Measurements from ENCODE around the gene KIRREL2.
A peak's percentile ranks its signal among the peaks of the same experiment; 100 is the strongest.
"Not testable (repeated sequence)": the region's sequence is repeated elsewhere in the genome, so short reads cannot be mapped to it uniquely, and the experiment has no call there.

The KIRREL2 gene

DNA sequence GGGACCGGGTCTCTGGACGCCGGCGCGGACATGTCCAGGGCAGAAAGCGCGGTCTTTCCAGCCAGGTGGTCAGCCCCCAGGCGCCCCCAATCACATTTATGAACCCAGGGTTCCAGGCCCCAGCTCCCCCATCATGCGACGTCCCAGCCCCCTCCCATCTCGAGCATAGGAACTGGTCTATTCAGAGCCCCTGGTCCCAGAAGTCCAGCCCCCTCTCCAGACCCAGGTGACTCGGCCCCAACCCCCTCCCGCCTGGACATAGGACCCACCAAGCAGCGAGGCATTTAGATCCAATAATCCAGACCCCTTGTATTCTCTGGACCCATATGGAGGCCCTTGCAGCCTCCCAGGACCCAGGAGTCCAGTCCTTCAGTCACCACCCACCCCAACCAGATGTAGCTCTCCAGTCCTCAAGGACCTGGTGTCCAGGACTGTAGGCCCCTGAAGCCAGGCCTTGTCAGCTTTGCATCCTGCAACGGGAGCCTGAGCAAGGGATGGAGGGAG lies 12.2 kb downstream of the KIRREL2 start:
- no peak for DNase-seq (ENCODE audit: low read depth in 1 of 2, low spot score in 1 of 2)

DNA sequence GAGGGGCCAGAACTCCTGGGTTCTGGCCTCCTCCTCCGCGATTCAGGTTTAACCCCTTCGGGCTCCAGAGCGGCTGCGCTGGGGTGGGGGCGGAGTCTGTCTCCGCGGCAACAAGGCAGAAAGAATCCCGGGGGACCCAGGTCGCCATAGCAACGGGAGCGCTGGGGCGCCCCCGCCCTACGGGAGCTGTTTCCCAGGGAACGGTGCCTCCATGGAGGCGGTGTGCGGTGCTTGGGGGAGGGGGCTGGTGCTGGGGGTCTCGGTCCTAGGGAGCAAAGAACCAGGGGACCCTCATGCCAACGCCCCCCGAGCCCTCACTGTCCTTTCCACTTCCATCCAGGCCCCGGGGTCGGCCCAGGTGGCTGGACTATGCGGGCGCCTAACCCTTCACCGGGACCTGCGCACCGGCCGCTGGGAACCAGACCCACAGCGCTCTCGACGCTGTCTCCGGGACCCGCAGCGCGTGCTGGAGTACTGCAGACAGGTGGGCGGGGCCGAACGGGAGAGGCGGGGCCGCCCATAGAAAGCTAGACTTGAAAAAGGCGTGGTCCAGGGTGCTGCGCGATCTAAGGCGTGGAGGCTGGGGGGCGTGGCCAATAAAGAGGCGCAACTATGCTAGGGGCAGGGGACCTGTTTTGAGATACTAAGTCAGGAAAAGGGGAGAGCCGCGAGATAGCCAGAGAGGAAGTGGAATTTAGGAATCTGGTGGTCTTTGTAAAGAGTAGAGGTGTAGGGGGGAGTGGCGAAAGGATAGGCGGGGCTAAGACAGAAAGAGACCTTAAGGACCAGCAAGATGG lies 12.8 kb downstream of the KIRREL2 start:
- peak; percentile 51 to 67 for DNase-seq (ENCODE audit: low read depth in 1 of 2, low spot score in 1 of 2)

DNA sequence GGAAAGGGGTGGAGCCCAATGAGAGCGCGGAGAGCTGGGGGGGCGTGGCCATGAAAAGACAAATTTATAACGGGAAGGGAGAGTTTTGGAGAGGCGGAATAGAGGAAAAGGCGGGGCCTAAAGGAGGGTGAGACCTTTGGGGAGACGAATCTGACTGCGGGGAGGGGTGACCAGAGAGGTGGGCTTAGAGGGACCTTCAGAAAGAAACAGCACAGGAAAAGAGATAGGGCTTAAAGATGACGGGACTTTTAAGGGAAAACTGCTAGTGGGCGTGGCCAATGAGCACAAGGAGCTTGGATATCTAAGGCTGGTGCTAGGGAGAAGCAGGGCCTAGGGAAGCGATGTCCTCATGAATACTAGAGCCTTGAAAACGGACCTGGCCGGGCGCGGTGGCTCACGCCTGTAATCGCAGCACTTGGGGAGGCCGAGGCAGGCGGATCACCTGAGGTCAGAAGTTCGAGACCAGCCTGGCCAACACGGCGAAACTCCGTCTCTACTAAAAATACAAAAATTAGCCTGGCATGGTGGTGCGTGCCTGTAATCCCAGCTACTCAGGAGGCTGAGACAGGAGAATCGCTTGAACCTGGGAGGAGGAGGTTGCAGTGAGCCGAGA lies 13.5 kb downstream of the KIRREL2 start:
- not testable (repeated sequence) for DNase-seq (ENCODE audit: low read depth in 1 of 2, low spot score in 1 of 2)

DNA sequence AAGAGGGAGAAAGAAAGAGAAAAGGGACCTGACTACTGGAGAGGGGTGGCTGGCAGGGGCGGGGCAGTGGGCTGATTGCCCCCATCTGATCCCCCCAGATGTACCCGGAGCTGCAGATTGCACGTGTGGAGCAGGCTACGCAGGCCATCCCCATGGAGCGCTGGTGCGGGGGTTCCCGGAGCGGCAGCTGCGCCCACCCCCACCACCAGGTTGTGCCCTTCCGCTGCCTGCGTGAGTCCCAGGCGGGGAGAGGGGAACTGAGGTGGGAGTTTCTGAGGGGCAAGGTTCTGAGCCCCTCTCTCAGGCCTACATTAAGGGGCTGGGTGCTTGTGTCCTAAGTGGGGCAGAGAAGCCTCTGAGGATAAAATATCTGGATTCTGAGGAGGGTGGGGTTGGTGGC lies 14.1 kb downstream of the KIRREL2 start:
- no peak for DNase-seq (ENCODE audit: low read depth in 1 of 2, low spot score in 1 of 2)

DNA sequence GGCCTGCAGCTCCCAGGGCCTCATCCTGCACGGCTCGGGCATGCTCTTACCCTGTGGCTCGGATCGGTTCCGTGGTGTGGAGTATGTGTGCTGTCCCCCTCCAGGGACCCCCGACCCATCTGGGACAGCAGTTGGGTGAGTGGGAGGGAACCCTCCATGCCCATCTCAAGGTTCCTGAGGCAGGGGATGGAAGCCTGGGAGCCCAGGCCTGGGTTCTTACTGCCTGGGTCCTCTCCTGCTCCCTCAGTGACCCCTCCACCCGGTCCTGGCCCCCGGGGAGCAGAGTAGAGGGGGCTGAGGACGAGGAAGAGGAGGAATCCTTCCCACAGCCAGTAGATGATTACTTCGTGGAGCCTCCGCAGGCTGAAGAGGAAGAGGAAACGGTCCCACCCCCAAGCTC lies 14.9 kb downstream of the KIRREL2 start:
- no peak for DNase-seq (ENCODE audit: low read depth in 1 of 2, low spot score in 1 of 2)

DNA sequence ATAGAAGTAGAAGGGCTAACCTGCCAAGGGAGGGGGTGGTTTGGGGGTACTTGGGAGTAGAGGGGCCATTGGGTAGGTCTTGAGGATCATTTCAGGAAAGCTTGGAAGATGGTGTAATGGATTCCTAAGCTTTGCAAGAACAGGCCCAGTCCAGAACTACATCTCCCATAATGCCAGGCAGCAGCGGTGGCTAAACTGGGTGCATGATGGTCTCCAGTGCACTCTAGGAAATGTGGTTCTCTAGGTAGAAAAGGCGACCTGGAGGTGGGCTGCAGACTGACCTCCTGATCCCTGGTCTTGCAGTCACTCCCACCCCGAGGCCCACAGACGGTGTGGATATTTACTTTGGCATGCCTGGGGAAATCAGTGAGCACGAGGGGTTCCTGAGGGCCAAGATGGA lies 15.5 kb downstream of the KIRREL2 start:
- DNase-seq (ENCODE audit: low read depth in 1 of 2, low spot score in 1 of 2): no peak

DNA sequence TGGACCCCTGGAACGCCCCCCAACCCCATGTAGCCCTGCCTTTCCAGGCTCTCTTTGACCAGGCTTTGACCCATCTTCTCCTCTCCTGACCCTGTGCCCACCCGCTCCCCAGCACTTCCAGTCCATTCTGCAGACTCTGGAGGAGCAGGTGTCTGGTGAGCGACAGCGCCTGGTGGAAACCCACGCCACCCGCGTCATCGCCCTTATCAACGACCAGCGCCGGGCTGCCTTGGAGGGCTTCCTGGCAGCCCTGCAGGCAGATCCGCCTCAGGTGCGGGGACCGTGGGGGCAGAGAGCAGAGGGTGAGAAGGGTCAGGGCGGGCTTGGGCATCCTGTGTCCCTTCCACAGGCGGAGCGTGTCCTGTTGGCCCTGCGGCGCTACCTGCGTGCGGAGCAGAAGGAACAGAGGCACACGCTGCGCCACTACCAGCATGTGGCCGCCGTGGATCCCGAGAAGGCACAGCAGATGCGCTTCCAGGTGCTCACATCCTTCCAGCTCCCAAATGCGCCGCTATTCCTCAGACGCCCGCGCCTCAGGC lies 17.8 kb downstream of the KIRREL2 start:
- DNase-seq (ENCODE audit: low read depth in 1 of 2, low spot score in 1 of 2): no peak

DNA sequence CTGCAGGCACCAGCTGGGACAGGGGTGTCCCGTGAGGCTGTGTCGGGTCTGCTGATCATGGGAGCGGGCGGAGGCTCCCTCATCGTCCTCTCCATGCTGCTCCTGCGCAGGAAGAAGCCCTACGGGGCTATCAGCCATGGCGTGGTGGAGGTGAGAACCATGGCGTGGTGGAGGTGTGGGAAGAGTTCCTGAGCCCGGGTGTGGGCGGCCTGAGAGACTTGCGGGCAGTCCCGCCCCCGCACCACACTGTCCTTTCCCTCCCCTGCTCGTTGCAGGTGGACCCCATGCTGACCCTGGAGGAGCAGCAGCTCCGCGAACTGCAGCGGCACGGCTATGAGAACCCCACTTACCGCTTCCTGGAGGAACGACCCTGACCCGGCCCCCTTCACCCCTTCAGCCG lies 22.4 kb downstream of the KIRREL2 start:
- DNase-seq (ENCODE audit: low read depth in 1 of 2, low spot score in 1 of 2): no peak

DNA sequence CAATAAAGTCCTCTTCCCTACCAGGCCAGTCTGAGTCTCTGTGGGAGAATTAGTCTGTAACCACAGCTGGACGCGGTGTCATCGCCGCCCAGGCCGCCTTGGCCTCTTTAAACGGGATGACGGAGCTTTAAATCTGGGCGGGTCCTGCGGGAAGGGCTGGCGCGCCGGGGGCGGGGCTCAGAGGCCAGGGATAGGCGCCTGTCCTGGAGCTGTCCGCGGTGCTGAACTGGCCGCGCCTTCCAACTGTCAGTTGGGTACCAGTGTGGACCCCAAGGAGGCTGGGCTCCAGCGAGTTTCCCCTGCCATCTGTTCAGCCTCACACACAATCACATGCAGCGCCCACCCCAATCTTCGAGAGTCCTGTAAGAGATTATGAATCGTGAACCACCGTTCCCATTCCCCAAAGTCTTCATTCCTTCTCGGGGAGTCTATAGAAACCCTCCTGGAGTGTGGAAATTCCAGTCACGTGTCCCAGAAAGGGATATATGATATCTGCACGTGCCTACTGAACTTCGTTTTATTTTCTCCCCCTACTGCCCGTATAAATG lies 23.1 kb downstream of the KIRREL2 start:
- peak; percentile 56 to 60 for DNase-seq (ENCODE audit: low read depth in 1 of 2, low spot score in 1 of 2)

DNA sequence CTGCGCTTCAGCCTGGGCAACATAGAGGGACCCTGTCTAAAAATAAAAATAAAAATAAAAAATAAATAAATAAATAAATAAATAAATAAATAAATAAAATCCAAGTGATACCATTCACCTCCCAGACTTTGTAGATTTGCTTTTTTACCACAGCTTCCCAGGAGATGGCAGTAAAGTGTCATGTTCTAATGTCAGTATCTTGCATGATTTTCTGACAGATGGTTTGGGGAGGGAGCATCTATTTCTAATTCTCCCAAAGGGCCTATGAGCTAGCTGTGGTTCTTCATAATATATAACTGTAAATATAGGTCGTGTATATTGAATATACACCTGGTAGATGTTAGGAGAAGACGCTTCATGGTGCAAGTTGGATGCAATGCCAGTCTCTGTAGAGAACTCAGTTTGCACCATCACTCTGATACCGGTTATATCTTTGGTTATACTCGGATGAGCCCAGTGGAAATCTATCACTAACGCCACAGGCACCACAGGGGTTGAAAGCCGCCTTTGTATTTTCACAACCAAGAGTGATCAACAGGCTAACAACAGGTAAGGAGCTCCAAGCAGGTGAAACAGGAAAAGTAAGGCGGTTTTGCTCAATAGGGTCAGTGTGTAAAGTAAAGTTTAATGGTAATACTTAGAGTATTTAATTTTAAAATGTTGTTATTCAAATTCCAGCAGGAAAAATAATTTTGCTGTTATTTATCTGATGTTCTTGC lies 25.6 kb downstream of the KIRREL2 start:
- peak in 1 of 2 donors; percentile 40 for DNase-seq (ENCODE audit: low read depth in 1 of 2, low spot score in 1 of 2)

DNA sequence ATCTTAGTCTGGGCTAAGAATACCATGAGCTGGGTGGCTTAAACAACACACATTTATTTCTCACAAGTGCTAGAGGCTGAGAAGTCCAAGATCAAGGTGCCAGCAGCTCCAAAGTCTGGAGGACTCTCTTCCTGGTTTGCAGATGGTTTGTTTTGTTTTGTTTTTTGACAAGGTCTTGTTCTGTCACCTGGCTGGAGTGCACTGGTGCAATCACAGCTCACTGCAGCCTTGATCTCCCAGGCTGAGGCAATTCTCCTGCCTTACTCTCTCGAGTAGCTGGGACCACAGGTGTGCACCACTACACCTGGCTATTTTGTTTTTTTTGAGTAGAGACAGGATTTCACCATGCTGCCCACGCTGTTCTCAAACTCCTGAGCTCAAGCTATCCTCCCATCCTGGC lies 27.2 kb downstream of the KIRREL2 start:
- DNase-seq (ENCODE audit: low read depth in 1 of 2, low spot score in 1 of 2): no peak

DNA sequence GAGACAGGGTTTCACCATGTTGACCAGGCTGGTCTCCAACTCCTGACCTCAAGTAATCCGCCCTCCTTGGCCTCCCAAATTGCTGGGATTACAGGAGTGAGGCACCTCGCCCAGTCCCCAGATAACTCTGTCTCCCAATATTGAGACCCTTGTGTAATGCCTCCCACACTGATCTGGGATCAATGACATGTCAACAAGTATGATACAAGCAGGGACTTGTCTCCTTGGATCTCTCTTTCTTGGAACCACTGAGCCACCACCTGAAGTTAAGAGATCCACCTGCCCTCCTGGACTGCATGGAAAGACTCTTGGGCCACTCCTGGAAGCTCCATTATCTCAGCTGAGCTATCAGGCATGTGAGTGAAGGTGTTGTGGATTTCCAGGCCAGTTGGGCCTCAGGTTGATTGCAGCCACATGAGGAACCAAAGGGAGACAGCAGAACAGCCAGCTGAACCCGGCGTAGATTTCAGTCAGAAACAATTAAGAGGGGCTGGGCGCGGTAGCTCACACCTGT lies 28.6 kb downstream of the KIRREL2 start:
- DNase-seq (ENCODE audit: low read depth in 1 of 2, low spot score in 1 of 2): no peak

DNA sequence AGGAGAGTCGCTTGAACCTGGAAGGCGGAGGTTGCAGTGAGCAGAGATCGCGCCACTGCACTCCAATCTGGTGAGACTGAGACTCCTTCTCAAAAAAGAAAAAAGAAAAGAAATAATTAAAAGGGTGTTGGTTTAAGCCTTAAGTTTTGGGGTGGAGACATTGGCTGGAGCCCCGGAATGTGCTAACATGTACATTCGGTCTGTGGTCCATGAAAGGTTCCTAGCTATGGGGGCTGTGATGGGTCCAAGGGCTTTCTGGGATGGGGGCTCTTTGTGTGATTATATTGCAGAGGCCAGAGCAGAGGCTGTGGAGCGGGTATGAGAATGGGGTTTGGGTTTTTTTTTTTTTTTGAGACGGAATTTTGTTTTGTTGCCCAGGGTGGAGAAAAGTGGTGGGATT lies 29.2 kb downstream of the KIRREL2 start:
- DNase-seq (ENCODE audit: low read depth in 1 of 2, low spot score in 1 of 2): no peak

DNA sequence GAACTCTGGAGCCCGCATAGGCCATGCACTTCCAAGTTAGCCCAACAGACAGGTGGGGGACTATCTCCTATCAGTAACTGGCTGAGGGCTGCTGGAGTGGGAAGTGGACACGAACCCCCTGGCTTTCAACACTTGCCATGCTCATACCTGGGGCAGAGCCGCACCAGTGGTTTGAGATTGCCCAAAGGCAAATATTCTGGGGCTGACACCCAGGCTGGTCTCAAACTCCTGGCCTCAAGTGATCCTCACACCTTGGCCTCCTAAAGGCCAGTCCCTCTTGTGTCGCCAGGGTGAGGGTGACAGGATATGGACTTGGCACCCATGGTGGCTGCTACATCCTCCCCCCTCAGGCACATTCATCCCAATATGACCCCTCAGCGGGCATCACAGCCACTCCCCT lies 30.5 kb downstream of the KIRREL2 start:
- DNase-seq (ENCODE audit: low read depth in 1 of 2, low spot score in 1 of 2): no peak

DNA sequence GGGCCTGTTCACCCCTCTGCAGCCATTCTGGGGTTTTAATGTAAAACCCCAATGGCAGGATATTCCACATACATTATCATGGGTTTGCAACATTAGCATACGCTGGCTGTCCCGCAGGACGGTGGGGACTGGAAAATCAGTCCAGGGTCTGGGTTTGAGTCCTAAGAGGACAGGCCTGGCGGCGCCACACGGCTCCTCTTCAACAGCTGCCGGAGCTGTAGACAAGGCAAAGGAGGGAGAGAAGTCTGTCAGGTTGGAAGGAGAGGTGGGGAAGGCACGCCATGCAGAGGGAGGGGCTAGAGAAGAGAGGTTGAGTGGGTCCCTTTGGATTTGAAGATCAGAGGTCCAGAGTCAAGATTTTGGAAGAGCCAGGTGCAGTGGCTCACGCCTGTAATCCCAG lies 31.7 kb downstream of the KIRREL2 start:
- no peak for DNase-seq (ENCODE audit: low read depth in 1 of 2, low spot score in 1 of 2)

DNA sequence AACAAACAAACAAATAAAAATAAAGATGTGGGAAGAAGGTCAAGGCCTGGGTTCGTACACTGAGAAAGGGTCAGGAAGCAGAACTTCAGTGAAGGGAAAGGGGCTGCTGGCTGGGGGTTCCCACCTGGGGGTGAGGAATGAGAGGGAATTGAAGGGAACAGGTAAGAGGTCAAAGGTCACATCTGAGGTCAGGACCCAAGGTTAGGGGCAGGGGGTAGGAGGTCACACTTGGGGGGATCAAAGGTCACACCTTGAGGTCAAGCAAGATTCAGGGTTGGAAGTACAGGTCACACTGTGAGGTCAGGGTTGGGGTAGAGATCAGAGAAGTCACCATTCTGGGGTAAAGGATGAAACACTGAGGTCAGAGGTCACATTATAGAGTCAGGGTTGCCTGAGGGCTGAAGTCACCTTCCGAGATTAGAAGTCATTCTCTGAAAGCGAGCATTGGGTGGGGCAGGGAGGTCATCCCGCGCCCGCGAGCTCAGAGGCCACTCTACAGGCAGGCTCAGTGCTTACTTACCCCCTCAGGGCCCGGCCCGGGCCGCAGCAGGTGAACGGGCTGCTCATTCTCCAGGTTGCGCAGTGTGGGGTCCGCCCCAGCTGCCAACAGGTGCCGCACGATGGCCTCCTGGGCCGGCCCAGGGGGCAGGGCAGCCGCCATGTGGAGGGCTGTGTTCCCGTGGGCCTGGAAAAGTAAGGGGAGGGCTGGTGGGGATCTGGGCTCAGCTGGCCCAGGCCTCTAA lies 32.8 kb downstream of the KIRREL2 start:
- no peak for DNase-seq (ENCODE audit: low read depth in 1 of 2, low spot score in 1 of 2)

DNA sequence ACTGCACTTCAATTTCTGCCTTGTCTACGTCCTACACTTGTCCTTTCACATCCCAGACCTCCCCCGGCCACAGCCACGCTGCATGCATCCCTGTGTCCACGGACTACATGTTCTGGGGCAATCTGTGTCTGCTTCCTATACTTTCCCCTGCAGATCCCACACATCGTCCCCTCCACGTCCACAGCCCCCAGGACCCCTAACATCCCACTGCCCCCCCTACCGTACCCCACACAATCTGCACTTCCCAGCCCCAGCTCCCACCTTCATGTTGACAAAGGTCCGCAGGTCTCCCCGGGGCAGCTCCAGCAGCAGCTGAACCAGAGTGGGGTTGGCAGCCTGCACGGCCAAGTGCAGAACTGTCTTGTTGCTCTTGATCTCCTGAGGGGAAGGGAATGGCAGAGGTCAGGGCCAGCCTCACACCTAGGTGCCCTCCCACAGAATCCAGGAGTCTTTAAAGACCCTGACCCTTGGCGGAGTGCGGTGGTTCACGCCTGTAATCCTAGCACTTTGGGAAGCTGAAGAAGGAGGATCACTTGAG lies 33.5 kb downstream of the KIRREL2 start:
- no peak for DNase-seq (ENCODE audit: low read depth in 1 of 2, low spot score in 1 of 2)

DNA sequence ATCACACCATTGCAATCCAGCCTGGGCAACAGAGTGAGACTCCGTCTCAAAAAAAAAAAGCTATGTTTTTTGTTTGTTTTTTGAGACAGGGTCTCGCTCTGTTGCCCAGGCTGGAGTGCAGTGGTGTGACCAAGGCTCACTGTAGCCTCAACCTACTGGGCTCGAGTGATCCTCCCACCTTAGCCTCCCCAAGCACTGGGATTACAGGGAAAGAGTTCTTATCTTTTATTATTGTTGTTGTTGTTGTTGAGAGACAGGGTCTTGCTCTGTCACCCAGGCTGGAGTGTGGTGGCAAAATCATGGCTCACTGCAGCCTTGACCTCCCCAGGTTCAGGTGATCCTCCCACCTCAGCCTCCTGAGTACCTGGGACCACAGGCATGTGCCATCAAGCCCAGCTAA lies 35.1 kb downstream of the KIRREL2 start:
- not testable (repeated sequence) for DNase-seq (ENCODE audit: low read depth in 1 of 2, low spot score in 1 of 2)

DNA sequence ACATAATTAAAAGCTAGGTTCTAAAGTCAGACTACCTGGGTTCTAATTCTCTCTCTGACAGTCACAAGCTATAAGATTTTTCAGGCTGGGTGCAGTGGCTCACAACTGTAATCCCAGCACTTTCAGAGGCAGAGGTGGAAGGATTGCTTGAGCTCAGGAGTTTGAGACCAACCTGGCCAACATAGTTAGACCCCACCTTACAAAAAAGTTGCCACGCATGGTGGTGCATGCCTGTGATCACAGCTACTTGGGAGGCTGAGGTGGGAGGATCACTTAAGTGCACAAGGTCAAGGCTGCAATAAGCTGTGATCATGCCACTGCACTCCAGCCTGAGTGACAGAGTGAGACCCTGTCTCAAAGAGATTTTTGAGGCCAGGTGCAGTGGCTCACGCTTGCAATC lies 37.6 kb downstream of the KIRREL2 start:
- DNase-seq (ENCODE audit: low read depth in 1 of 2, low spot score in 1 of 2): no peak

DNA sequence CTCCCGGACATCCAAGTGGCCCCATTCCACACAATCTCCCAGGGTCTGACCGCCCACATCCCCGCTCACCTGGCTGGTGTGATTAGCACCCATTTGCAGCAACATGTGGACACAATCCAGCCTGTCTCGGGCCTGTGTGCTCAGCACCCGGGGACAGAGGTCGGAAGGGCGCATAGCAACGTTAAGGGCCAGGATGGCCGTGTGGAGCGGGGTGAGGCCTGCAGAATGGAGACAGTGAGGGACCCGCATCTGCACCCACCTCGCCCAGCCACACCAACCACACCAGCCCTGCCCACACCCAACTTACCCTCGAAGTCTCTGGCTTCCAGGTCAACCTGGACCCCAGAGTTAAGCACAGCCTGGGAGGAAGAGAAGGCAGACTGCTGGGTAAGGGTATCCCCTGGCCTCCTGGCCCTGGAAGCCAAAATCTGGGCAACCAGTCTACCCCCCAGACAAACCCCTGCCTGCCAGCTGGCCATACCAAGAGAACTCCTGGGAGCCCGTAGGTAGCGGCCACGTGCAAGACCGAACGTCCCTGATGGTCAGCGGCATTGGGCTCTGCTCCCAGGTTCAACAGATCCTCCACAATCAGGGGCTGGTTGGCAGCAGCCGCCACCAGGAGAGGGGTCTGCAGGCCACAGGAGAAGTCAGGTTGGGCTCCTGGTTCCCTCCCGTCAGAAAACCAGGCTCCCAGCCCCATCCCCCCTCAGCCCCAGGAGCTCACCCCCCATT lies 39.4 kb downstream of the KIRREL2 start:
- DNase-seq (ENCODE audit: low read depth in 1 of 2, low spot score in 1 of 2): no peak

All from activated CD4-positive, alpha-beta T cell treated with anti-CD3 and anti-CD28 coated beads, Interleukin-2, amount 50 U/mL, for 24 hours (primary cell).